IMR-90 (cell line): ENCODE results near the gene NELL1. TPM values are rescaled to one million over a fixed set of nuclear protein-coding genes. Genes with fewer than 3 reads are reported as not detected.

Source experiments
- ATAC-seq: fragments of 200-7000 bp; cut with Tn5 transposase; 2 replicates; pipeline ENCODE4 v1.9.1; 2020; ENCODE audit warnings: low read depth, mild to moderate bottlenecking, moderate library complexity
- BruUV-seq: library from RNA; stranded (reverse); fragments of 400-500 nt; replicated peaks from 2 replicates; lab custom pipeline; 2021; lab: Mats Ljungman, UMichigan
- CTCF ChIA-PET: fragments of 300-600 bp; formaldehyde crosslinking; extraction: SDS; loops from one replicate; lab custom pipeline; 2021; ENCODE audit warnings: antibody characterized with exemption; lab: Yijun Ruan, JAX
- POLR2A ChIA-PET: fragments of 300-600 bp; sonication (Branson Sonifier 250); formaldehyde crosslinking; loops from one replicate; lab custom pipeline; 2022; ENCODE audit warnings: antibody characterized with exemption; ENCODE audit not compliant: unreplicated experiment; lab: Charles Lee
- DNase-seq: peaks from one replicate; pipeline ENCODE4 v3.0.0; 2013
- H2AFZ ChIP-seq: replicated peaks from 2 replicates; pipeline ENCODE3; 2013; ENCODE audit warnings: low read length, mild to moderate bottlenecking; ENCODE audit not compliant: poor library complexity
- H2AK5ac ChIP-seq: 2 replicates; pipeline ENCODE4 v1.6.1; 2013; ENCODE audit warnings: low read depth, low read length, inconsistent platforms
- H2AK9ac ChIP-seq: replicated peaks from 2 replicates; pipeline ENCODE3; 2013; ENCODE audit warnings: mild to moderate bottlenecking, low read depth, low read length, moderate library complexity; ENCODE audit not compliant: poor library complexity
- H2BK120ac ChIP-seq: 2 replicates; pipeline ENCODE4 v1.6.1; 2013; ENCODE audit warnings: low read depth, low read length, inconsistent platforms
- H2BK15ac ChIP-seq: 3 replicates; pipeline ENCODE4 v1.6.1; 2013; ENCODE audit warnings: low read depth, low read length, inconsistent platforms
- H2BK20ac ChIP-seq: 2 replicates; pipeline ENCODE4 v1.6.1; 2013; ENCODE audit warnings: low read depth, mild to moderate bottlenecking, inconsistent platforms, low read length, moderate library complexity
- H2BK5ac ChIP-seq: 2 replicates; pipeline ENCODE4 v1.6.1; 2013; ENCODE audit warnings: mild to moderate bottlenecking, low read depth, low read length, inconsistent platforms; ENCODE audit not compliant: poor library complexity, severe bottlenecking
- H3K14ac ChIP-seq: replicated peaks from 2 replicates; pipeline ENCODE4 v1.6.1; 2013; ENCODE audit warnings: low read depth, low read length, inconsistent platforms
- H3K18ac ChIP-seq: 2 replicates; pipeline ENCODE4 v1.6.1; 2013; ENCODE audit warnings: low read depth, low read length, control low read depth
- H3K23ac ChIP-seq: 2 replicates; pipeline ENCODE4 v1.6.1; 2013; ENCODE audit warnings: low read depth, low read length, inconsistent platforms
- H3K27ac ChIP-seq: 2 replicates; pipeline ENCODE4 v1.5.1; 2013; ENCODE audit warnings: mild to moderate bottlenecking, control low read depth, low read length; ENCODE audit not compliant: insufficient read depth
- H3K27me3 ChIP-seq: 2 replicates; pipeline ENCODE4 v1.6.1; 2013; ENCODE audit warnings: low read length; ENCODE audit not compliant: control insufficient read depth, insufficient read depth
- H3K36me3 ChIP-seq: 2 replicates; pipeline ENCODE4 v1.6.1; 2013; ENCODE audit warnings: low read length, mixed read lengths; ENCODE audit not compliant: control insufficient read depth, insufficient read depth
- H3K4ac ChIP-seq: 2 replicates; pipeline ENCODE4 v1.6.1; 2013; ENCODE audit warnings: low read depth, low read length, inconsistent platforms
- H3K4me1 ChIP-seq: 2 replicates; pipeline ENCODE4 v1.6.1; 2013; ENCODE audit warnings: low read length, mixed read lengths; ENCODE audit not compliant: control insufficient read depth, insufficient read depth
- H3K4me2 ChIP-seq: 2 replicates; pipeline ENCODE4 v1.6.1; 2013; ENCODE audit warnings: low read depth, mild to moderate bottlenecking, control low read depth, low read length, moderate library complexity
- H3K4me3 ChIP-seq: 2 replicates; pipeline ENCODE4 v1.5.1; 2013; ENCODE audit warnings: low read depth, mild to moderate bottlenecking, control low read depth, low read length, moderate library complexity; ENCODE audit not compliant: insufficient read depth
- H3K56ac ChIP-seq: 2 replicates; pipeline ENCODE4 v1.6.1; 2013; ENCODE audit warnings: low read length, inconsistent platforms; ENCODE audit not compliant: insufficient read depth; ENCODE audit errors: extremely low read depth
- H3K79me1 ChIP-seq, 2 experiments: 2 replicates each; pipeline ENCODE4 v1.6.1; 2013; ENCODE audit warnings: low read length in 2 of 2, inconsistent platforms in 1 of 2, low read depth in 1 of 2
- H3K9ac ChIP-seq: 2 replicates; pipeline ENCODE4 v1.6.1; 2013; ENCODE audit warnings: low read depth, low read length, control low read depth
- H3K9me1 ChIP-seq: 2 replicates; pipeline ENCODE4 v1.6.1; 2013; ENCODE audit warnings: low read length, inconsistent platforms; ENCODE audit not compliant: insufficient read depth
- H3K9me3 ChIP-seq: 2 replicates; pipeline ENCODE4 v1.6.1; 2013; ENCODE audit warnings: low read length; ENCODE audit not compliant: control insufficient read depth, insufficient read depth
- H4K20me1 ChIP-seq: 2 replicates; pipeline ENCODE4 v1.6.1; 2013; ENCODE audit warnings: low read length, inconsistent platforms; ENCODE audit not compliant: insufficient read depth
- H4K5ac ChIP-seq: 2 replicates; pipeline ENCODE4 v1.6.1; 2013; ENCODE audit warnings: mild to moderate bottlenecking, low read depth, low read length, control low read depth
- H4K8ac ChIP-seq, 2 experiments: 2 replicates each; pipeline ENCODE4 v1.6.1; 2013; ENCODE audit warnings: low read depth in 2 of 2, low read length in 2 of 2, control low read depth in 1 of 2, inconsistent platforms in 1 of 2
- H4K91ac ChIP-seq: 2 replicates; pipeline ENCODE4 v1.6.1; 2013; ENCODE audit warnings: low read depth, low read length, inconsistent platforms; ENCODE audit not compliant: insufficient read depth
- MAZ ChIP-seq: IDR thresholded peaks from 2 replicates; pipeline ENCODE4 v1.6.1; 2012; ENCODE audit warnings: low read depth, mild to moderate bottlenecking, low read length, improper control_type of control experiment, moderate library complexity, borderline replicate concordance
- NFE2L2 ChIP-seq: fragments of 150-350 bp; IDR thresholded peaks from 2 replicates; pipeline ENCODE4 v1.6.1; 2016; ENCODE audit warnings: low read depth, mild to moderate bottlenecking, low read length
- POLR2A ChIP-seq: IDR thresholded peaks from 2 replicates; pipeline ENCODE4 v1.6.1; 2012; ENCODE audit warnings: mild to moderate bottlenecking, low read depth, low read length
- RFX5 ChIP-seq: IDR thresholded peaks from 2 replicates; pipeline ENCODE4 v1.8.0; 2012; ENCODE audit warnings: low read depth, mild to moderate bottlenecking, low read length, moderate library complexity
- WGBS, 2 experiments: methylation state at CpG; one replicate each; pipeline versions ENCODE4 v1.1.5 to v1.1.7; 2013; ENCODE audit warnings: missing lambda C conversion rate in 2 of 2; ENCODE audit not compliant: insufficient read length in 1 of 2; ENCODE audit errors: extremely low coverage in 2 of 2; 5-methylcytosine and 5-hydroxymethylcytosine counted together
- dilution Hi-C: fragments of 300-500 bp; cut with HindIII; formaldehyde crosslinking; loops from one replicate; pipeline ENCODE4 v1.14.3; 2018; ENCODE audit warnings: low sequenced_read_pairs; ENCODE audit not compliant: unreplicated experiment
- in situ Hi-C: fragments of 300-500 bp; cut with MboI; formaldehyde crosslinking; loops from 3 replicates; pipeline ENCODE4 v1.14.3; 2019; ENCODE audit warnings: low sequenced_read_pairs, inconsistent platforms, mixed read lengths
- intact Hi-C: fragments of 100-400 bp; cut with micrococcal nuclease; formaldehyde crosslinking; loops from 2 replicates; pipeline ENCODE4 v1.10.0; 2022
- polyA plus RNA-seq, 3 experiments: library from polyadenylated mRNA; depleted of rRNA; stranded (reverse); fragments of >200 nt; gene quantifications; 2 replicates each; pipeline ENCODE4 v1.2.3, GENCODE V29; 2012; ENCODE audit warnings: low replicate concordance in 1 of 3
- total RNA-seq: library from RNA; depleted of rRNA; stranded (reverse); fragments of >200 nt; gene quantifications from 2 replicates; pipeline ENCODE4 v1.2.3, GENCODE V29; 2012

The NELL1 gene
- total and polyA plus RNA-seq, 2 of the 4 experiments (the other 2 are of a cell fraction): not detected

DNA sequence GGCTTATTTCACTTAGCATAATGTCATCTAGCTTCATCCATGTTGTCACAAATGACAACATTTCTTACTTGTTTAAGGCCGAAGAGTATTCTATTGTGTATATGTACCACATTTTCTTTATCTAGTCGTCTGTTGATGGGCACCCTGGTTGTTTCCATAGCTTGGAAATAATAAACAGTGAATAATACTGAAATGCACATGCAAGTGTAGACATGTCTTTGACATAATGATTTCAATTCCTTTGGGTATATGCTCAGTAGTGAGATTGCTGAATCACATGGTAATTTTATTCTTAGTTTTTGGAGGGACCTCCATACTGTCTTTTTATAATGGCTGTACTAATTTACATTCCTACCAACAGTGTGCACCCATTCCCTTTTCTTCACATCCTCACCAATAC lies 508.0 kb downstream of the NELL1 start:
- Histone ChIP-seq H2BK5ac (no peak overlapping the region), H3K27me3 (no peaks in the 10 kb centered on the region), H3K18ac (no peak overlapping the region), H3K4me1 (no peaks in the 10 kb centered on the region), H3K4me3 (no peak overlapping the region), H3K4ac (no peak overlapping the region), H2BK15ac (no peak overlapping the region), H3K4me2 (no peak overlapping the region), H2AFZ (no peak overlapping the region), H3K56ac (no peak overlapping the region), H4K8ac (no peak overlapping the region), H4K20me1 (no peaks in the 10 kb centered on the region), H4K5ac (no peak overlapping the region), H2BK20ac (no peak overlapping the region), H3K9me1 (no peaks in the 10 kb centered on the region), H2AK9ac (no peak overlapping the region), H3K36me3 (no peaks in the 10 kb centered on the region), H2BK120ac (no peak overlapping the region), H3K9ac (no peak overlapping the region), H2AK5ac (no peak overlapping the region), H3K27ac (no peak overlapping the region), H3K79me1 (no peaks in the 10 kb centered on the region), H3K14ac (no peak overlapping the region), H3K23ac (no peak overlapping the region), H4K91ac (no peak overlapping the region), H3K9me3 (peaks cover 6% of the 10 kb centered on the region; the same call in 1 of the 2 replicates)
- intact Hi-C loops (no loop called here), in situ Hi-C loops (no loop called here), dilution Hi-C loops (no loop called here)
- ChIA-PET POLR2A (no interaction called here), CTCF (no interaction called here)
- DNase-seq: no peak
- no peak for TF ChIP-seq NFE2L2
- TF ChIP-seq RFX5: no peak
- no peak for TF ChIP-seq POLR2A
- no peak for TF ChIP-seq MAZ
- WGBS, 2 experiments: no CpG with 5 or more reads among the region's 2 CpGs
- no peak for ATAC-seq
- no TSS peak for BruUV-seq
